Stromal cell of bone marrow (primary cell): Measurements from ENCODE around the gene TMEM176B.
"Not testable (repeated sequence)": the region's sequence is repeated elsewhere in the genome, so short reads cannot be mapped to it uniquely, and the experiment has no call there.

ENCODE experiments used
- DNase-seq: peaks from one replicate; pipeline ENCODE4 v3.0.0-alpha.2; 2012; ENCODE audit warnings: low read depth

The TMEM176B gene

DNA sequence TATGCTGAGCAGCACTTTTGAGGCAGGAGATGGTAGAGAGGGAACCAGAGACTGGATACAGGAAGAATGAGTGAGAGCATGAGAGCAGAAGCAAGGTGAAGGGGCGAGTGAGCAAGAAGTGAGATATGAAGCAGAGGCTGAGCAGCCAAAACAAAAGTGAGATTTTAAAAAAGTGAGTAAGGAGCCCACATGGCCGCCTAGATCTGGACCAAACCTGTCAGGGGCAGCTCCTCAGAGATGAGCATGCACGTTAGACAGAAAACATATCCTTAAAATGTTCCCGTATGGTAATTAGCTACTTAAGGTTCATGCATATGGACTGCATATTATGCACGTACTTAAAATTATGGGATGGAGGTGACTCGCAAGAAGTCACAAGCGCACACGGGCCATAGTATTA lies 22.9 kb upstream of the TMEM176B start:
- DNase-seq: no peak

DNA sequence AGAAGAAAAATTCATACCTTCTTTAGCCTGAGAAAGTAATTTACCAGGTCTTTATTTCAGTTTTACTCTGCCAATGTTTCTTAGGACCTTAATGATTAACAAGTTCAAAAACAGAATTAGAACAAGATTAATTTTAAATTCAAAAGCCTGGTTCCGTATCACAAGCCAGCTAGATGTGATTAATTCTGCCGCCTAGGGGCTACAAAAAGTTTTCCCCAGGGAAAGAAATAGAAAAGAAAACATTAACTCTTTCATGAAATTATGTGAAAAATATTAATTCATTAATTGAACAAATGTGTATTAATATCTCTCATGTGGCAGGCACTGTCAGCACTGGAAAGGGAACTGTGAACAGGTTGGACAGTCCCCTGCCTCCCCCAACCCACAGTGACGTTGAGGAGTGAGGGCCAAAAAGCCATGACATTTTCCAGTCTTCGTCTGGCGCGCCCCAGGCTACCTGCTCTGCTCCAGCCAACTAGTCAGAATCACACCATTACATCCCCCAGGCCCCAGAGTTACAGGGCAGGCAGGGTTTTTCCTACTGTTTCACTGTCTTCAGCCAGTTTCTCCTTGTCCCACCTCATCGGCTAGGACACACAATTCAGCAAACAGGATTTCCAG lies 20.5 kb upstream of the TMEM176B start:
- no peak for DNase-seq

- no peak for DNase-seq
Measured at GRCh38 chr7:150820148-150820547, 20.0 kb upstream of the TMEM176B start.

DNA sequence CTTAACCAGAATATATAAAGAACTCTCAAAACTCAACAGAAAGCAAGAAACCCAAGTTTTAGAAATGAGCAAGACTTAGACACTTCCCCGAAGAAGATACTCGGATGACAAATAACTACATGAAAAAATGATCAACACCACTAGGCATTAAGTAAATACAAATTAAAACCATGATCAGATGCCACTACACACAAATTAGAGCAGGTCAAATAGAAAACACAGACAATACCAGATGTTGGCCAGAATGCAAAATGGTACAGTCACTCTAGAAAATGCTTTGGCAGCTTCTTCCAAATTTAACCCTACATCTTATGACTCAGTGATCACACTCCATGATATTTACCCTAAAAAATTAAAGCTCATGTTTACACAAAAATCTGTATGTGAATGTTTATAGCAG lies 18.8 kb upstream of the TMEM176B start:
- no peak for DNase-seq

GRCh38 chr7:150814328-150815001 lies 14.3 kb upstream of the TMEM176B start:
- DNase-seq: no peak

GRCh38 chr7:150807616-150808438 lies 7.7 kb upstream of the TMEM176B start:
- DNase-seq: not testable (repeated sequence)

- no peak for DNase-seq
Measured at GRCh38 chr7:150806863-150807262, 6.7 kb upstream of the TMEM176B start.

- DNase-seq: no peak
Measured at GRCh38 chr7:150806454-150806853, 6.3 kb upstream of the TMEM176B start.

- no peak for DNase-seq
Measured at GRCh38 chr7:150805864-150806263, 5.7 kb upstream of the TMEM176B start.

DNA sequence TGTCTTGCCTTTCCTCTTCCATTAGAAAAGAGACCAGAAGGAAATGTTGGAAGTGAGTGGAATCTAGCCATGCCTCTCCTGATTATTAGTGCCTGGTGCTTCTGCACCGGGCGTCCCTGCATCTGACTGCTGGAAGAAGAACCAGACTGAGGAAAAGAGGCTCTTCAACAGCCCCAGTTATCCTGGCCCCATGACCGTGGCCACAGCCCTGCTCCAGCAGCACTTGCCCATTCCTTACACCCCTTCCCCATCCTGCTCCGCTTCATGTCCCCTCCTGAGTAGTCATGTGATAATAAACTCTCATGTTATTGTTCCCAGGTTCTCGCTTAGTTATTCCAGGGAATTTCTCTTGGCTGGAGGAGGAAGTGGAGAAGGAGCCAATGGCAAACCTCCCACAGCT lies 4.6 kb upstream of the TMEM176B start:
- no peak for DNase-seq

DNA sequence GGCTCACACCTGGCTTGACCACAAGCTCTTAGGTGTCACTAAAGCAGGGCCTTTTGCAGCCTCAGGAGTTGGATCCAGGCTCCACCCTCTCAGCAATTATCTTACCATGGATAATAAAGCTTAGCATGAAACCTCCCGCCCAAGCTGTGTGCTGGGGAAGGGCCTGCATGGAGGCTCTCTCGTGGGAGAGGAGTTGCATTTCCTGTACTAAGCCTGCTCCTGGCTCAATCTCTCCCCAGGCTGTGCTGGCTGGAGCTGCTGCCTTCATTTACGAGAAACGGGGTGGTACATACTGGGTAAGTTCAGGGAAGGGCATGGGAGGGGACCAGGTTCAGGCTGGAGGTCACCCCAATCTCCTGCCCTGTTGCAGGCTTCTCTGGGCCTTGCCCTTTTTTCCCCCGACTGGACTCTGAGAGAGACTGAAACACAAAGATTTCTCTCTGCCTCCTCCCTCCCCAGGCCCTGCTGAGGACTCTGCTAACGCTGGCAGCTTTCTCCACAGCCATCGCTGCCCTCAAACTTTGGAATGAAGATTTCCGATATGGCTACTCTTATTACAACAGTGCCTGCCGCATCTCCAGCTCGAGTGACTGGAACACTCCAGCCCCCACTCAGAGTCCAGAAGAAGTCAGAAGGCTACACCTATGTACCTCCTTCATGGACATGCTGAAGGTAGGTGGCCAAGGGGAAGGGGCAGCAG lies 3.1 kb upstream of the TMEM176B start:
- DNase-seq: no peak

DNA sequence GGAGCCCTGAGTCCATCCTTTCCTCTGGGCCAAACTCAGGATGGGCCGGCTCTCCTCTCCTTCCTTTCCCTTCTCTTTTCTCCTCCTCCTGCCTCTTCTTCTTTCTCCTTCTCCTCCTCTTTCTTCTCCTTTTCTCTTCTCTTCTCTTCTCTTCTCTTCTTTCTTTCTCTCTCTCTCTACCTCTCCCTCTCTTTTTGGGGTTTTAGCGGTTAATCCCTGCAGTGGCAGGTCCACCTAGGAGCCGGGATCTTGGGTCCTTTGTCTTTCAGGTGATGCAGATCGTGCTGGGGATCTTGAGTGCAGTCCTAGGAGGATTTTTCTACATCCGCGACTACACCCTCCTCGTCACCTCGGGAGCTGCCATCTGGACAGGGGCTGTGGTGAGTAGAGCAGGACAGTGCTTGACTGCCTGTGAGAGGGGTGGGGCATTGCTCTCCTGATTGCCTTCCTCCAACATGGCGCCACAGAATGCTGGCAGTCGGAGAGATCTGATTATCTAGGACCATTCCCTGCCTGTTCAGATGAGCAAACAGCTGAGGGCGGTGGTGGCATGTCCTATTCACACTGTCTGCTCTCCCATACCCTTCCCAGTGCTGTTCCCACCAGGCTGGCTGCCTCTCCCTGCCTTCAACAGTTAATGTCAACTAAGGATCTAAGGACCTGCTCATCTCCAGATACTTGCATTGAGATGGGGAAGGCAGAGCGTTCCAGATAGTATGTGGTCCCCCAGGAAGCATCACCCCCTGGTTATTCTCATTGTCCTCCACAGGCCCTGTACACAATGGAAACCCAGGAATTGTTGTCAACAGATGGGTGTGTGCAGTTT lies 2.0 kb upstream of the TMEM176B start:
- DNase-seq: no peak

- no peak for DNase-seq
Measured at GRCh38 chr7:150801242-150801945, 1.2 kb upstream of the TMEM176B start.

DNA sequence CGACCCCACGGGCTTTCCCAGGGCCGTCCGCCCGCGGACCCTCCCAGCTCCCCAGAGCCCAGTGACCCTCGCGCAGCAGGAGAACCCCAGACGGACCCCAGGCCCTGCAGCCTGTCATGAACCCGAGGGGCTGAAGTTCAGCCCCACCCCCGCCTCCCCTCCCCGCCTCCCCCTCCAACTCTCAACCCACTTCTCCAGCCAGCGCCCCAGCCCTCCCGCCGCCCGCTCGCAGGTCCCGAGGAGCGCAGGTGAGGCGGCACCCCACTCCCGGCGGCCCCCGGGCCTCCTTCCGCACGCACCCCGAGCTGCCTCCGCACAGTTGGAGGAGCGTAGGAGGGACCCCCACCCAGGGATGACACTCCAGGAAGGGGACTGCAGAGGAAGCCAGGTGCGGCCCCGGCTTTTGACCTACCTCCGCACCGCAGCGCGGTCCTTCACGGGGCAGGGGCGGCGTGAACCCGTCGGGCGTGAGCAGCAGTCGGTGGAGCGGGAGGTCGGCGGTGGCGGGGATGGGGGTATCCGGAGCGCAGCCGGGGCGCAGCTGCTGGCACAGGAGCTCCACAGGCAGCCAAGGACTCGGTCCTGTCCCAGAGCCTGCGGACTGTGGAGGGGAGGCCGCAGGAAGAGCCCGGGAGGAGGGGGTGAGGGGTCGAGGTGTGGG lies 547 bp upstream of the TMEM176B start, which contains the start of gene TMEM176A:
Gene TMEM176A, plus strand, starts transcription at position 189 of the 661 bp plus-strand sequence. CDS start 782 bp downstream, outside the sequence.
- no peak for DNase-seq

GRCh38 chr7:150799156-150799555 lies 1.0 kb downstream of the TMEM176B start:
- DNase-seq: no peak

- DNase-seq: no peak
Measured at GRCh38 chr7:150797661-150798060, 2.5 kb downstream of the TMEM176B start.

GRCh38 chr7:150793569-150794238 lies 6.5 kb downstream of the TMEM176B start:
- no peak for DNase-seq

GRCh38 chr7:150791746-150792452 lies 8.3 kb downstream of the TMEM176B start:
- no peak for DNase-seq

GRCh38 chr7:150791304-150791703 lies 8.9 kb downstream of the TMEM176B start:
- DNase-seq: no peak
